Glutamatergic neuron (in vitro differentiated cells): ENCODE measurements around the gene DHX35. TPM values are rescaled to one million over a fixed set of nuclear protein-coding genes. Genes with fewer than 3 reads are reported as not detected.

ENCODE experiments used
- DNase-seq: peaks from one replicate; pipeline ENCODE4 v3.0.0; 2022
- H3K27ac Mint-ChIP-seq: one replicate; pipeline ENCODE4 v1.8.0; 2020; ENCODE audit warnings: mild to moderate bottlenecking, mixed read lengths, inconsistent platforms; ENCODE audit not compliant: unreplicated experiment
- H3K27me3 Mint-ChIP-seq: one replicate; pipeline ENCODE4 v1.8.0; 2020; ENCODE audit warnings: mild to moderate bottlenecking, moderate library complexity, mixed read lengths, inconsistent platforms; ENCODE audit not compliant: unreplicated experiment
- H3K36me3 Mint-ChIP-seq: one replicate; pipeline ENCODE4 v1.8.0; 2020; ENCODE audit warnings: mild to moderate bottlenecking, mixed read lengths, inconsistent platforms; ENCODE audit not compliant: unreplicated experiment
- H3K4me1 Mint-ChIP-seq: one replicate; pipeline ENCODE4 v1.8.0; 2020; ENCODE audit warnings: mild to moderate bottlenecking, low read depth, mixed read lengths, inconsistent platforms; ENCODE audit not compliant: unreplicated experiment
- H3K4me3 Mint-ChIP-seq: one replicate; pipeline ENCODE4 v1.8.0; 2020; ENCODE audit warnings: mild to moderate bottlenecking, mixed read lengths, inconsistent platforms; ENCODE audit not compliant: unreplicated experiment
- H3K9me3 Mint-ChIP-seq: one replicate; pipeline ENCODE4 v1.8.0; 2020; ENCODE audit warnings: mild to moderate bottlenecking, moderate library complexity, mixed read lengths, inconsistent platforms; ENCODE audit not compliant: unreplicated experiment
- total RNA-seq: library from RNA; stranded (reverse); fragmentation: NEBNext Ultra II Directional; extraction: Animal tissue kit (Norgen Biotek cat#: 25700); gene quantifications from one replicate; pipeline ENCODE4 v1.2.1, GENCODE V29; 2021; ENCODE audit not compliant: unreplicated experiment
- TF ChIP-seq, protein P1 (sequence below): fragments of 200-600 bp; sonication (generic); IDR thresholded peaks from one replicate; pipeline ENCODE4 v1.5.0; 2021; ENCODE audit not compliant: partially characterized antibody, unreplicated experiment

Gene DHX35
- total RNA-seq, 1 donor from 2014 or later, result 12.0 TPM

DNA sequence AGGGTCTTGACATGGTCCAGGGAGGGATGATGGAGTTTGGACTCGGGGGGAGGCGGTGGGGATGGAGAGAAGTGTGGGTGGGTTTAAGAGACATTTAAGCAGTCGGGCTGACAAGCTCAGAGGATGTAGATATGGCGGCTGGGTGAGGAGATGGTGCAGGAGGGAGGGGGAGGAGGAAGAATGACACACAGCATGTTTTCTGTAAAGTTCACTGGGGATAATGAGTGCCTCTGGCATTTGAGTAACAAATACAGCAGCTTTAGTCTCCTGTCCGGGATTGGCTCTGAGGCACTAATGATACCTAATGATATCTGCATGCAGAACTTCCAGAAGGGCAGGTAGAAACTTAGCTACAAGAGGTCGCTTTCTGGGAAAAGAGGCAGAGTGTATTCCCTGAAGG lies 107.8 kb downstream of the DHX35 start:
- TF ChIP-seq, protein P1, sequence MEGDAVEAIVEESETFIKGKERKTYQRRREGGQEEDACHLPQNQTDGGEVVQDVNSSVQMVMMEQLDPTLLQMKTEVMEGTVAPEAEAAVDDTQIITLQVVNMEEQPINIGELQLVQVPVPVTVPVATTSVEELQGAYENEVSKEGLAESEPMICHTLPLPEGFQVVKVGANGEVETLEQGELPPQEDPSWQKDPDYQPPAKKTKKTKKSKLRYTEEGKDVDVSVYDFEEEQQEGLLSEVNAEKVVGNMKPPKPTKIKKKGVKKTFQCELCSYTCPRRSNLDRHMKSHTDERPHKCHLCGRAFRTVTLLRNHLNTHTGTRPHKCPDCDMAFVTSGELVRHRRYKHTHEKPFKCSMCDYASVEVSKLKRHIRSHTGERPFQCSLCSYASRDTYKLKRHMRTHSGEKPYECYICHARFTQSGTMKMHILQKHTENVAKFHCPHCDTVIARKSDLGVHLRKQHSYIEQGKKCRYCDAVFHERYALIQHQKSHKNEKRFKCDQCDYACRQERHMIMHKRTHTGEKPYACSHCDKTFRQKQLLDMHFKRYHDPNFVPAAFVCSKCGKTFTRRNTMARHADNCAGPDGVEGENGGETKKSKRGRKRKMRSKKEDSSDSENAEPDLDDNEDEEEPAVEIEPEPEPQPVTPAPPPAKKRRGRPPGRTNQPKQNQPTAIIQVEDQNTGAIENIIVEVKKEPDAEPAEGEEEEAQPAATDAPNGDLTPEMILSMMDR, result no peak
- Mint-ChIP-seq H3K36me3 (no peaks in the 10 kb centered on the region), H3K27me3 (peaks cover 12% of the 10 kb centered on the region), H3K4me1 (no peaks in the 10 kb centered on the region), H3K9me3 (no peaks in the 10 kb centered on the region), H3K27ac (no peak overlapping the region), H3K4me3 (no peak overlapping the region)
- DNase-seq, result no peak

DNA sequence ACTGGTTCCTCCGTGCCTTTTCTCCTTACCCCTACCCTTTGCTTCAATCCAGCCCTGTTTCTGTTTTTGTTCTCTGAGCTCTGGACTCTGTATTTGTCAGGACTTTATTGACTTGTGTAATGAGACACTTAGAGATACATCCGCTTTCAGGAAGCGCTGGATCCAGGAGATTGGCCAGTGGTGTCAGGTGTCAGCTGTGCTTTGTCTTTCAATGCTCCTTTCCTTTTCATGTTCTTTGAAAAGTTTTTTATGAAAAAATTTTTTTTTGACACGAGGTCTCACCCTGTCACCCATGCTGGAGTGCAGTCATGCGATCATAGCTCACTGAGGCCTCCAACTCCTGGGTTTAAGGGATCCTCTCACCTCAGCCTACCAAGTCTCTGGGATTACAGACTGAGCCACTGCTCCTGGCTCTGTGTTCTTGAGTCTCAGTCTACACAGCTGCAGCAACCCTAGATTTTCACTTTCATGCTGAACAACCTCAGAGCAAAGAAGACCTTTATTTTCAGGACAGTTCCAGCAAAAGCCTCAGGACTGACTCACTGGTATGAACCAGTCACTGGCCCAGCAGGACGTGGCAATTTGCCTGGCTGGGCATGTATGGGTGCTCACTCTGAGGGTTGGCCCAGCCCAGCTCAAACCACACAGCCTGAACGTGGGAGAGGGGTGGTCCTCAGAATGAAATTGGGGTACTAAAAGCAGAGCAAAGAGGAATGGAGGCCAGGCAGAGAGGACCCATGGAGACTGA lies 108.5 kb downstream of the DHX35 start:
- no peaks in the 10 kb centered on the region for H3K36me3 Mint-ChIP-seq
- no peak overlapping the region for H3K27ac Mint-ChIP-seq
- TF ChIP-seq, protein P1, result no peak
- H3K4me3 Mint-ChIP-seq, result no peak overlapping the region
- no peak for DNase-seq
- no peaks in the 10 kb centered on the region for H3K9me3 Mint-ChIP-seq
- peaks cover 14% of the 10 kb centered on the region for H3K27me3 Mint-ChIP-seq
- no peaks in the 10 kb centered on the region for H3K4me1 Mint-ChIP-seq

DNA sequence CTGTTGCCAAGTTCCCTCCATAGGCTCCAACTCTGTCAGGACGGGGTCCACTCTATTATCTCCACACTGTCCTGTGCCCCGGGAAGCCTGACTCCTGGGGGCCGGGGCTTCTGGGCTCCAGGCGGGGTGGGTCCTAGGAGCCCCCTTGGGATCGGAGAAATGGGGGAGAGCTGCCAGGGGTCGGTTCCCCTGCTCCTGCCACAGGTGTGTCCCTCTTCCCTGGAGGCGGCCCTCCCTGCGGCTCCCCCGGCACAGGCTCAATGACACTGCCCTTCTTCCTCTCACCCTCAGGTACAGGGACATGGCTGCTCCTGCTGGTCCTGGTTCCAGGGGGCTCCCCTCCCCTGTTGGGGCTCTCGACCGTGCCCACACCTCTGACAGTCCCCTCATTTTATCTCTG lies 110.0 kb downstream of the DHX35 start:
- no peak for DNase-seq
- TF ChIP-seq, protein P1, result no peak
- Mint-ChIP-seq H3K36me3 (no peaks in the 10 kb centered on the region), H3K4me1 (no peaks in the 10 kb centered on the region), H3K27ac (no peak overlapping the region), H3K9me3 (no peaks in the 10 kb centered on the region), H3K4me3 (no peak overlapping the region), H3K27me3 (peaks cover 14% of the 10 kb centered on the region)

DNA sequence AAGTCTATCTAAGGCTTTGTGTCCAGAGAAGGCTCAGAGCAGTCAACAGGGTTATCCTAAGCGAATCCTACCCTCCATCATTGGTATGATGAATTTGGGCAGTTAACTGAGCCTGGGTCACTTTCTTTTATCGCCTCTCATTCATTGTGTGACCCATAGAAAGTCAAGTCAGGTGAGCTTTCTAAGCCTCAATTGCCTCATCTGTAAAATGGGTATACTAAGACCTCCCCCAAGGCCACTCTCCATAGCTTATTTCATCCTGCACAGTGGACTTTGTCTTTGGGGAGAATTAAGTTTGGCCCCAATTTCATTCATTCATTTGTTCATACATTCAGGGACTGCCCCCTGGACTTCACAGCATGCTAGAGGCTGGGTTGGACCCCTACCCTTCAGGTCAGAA lies 110.5 kb downstream of the DHX35 start:
- H3K27me3 Mint-ChIP-seq, result peaks cover 14% of the 10 kb centered on the region
- TF ChIP-seq, protein P1, result no peak
- no peak for DNase-seq
- no peak overlapping the region for H3K4me3 Mint-ChIP-seq
- no peaks in the 10 kb centered on the region for H3K9me3 Mint-ChIP-seq
- no peak overlapping the region for H3K27ac Mint-ChIP-seq
- H3K36me3 Mint-ChIP-seq, result no peaks in the 10 kb centered on the region
- H3K4me1 Mint-ChIP-seq, result no peaks in the 10 kb centered on the region

DNA sequence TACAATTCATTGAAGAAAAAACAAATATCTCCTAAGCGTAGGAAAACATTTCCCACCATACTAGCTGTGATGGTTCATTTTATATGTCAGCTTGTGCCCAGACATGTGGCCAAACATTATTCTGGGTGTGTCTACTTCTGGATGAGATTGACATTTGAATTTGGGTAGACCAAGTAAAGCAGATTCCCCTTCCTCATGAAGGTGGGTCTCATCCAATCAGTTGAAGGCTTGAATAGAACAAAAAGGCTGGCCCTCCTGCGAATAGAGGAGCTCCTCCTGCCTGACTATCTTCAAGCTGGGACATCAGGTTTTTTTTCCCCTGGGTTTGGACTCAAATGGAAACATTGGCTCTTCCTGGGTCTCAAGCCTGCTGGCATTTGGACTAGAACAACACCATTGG lies 113.6 kb downstream of the DHX35 start:
- Mint-ChIP-seq H3K4me3 (no peak overlapping the region), H3K36me3 (no peaks in the 10 kb centered on the region), H3K27me3 (peaks cover 7% of the 10 kb centered on the region), H3K9me3 (no peaks in the 10 kb centered on the region), H3K27ac (no peak overlapping the region), H3K4me1 (peaks cover 3% of the 10 kb centered on the region)
- TF ChIP-seq, protein P1, result no peak
- no peak for DNase-seq
